ENCODE results near the gene VAPA.

- no peak for TF ChIP-seq EZH2 (IDR thresholded peaks at IDR 0.05; ENCODE audit: low read length)
- no peak for TF ChIP-seq CTCF (optimal IDR thresholded peaks at IDR 0.05 in 1 of 3, IDR thresholded peaks at IDR 0.05 in 1 of 3, conservative IDR thresholded peaks at IDR 0.05 in 1 of 3; ENCODE audit: extremely low read depth in 1 of 3, insufficient read depth in 2 of 3, low read length in 3 of 3)
Measured at GRCh38 chr18:9918016-9918680, 4.3 kb downstream of the VAPA start.
